HG03025 (cell line): ENCODE measurements around the gene NSMCE1.

Source experiments
- ATAC-seq: cut with Tn5 transposase; IDR thresholded peaks from one replicate; pipeline ENCODE4 v1.9.1; 2021; ENCODE audit warnings: mild to moderate bottlenecking, moderate library complexity; ENCODE audit not compliant: unreplicated experiment, low FRiP score

NSMCE1 gene

GRCh38 chr16:27268376-27269299 is at the start of gene NSMCE1:
Gene NSMCE1 (minus strand): TSS chr16:27268772. CDS start chr16:27257570, 11,202 bp downstream.
- peak; percentile 91 for ATAC-seq

GRCh38 chr16:27317738-27318391 is 49.3 kb upstream of the NSMCE1 start:
- ATAC-seq = no peak

- ATAC-seq = no peak
Measured at GRCh38 chr16:27317320-27317719, 48.7 kb upstream of the NSMCE1 start.

GRCh38 chr16:27316038-27316680 is 47.6 kb upstream of the NSMCE1 start:
- ATAC-seq = no peak

GRCh38 chr16:27315333-27316037 is 46.9 kb upstream of the NSMCE1 start:
- ATAC-seq = no peak

GRCh38 chr16:27314986-27315332 is 46.4 kb upstream of the NSMCE1 start:
- no peak for ATAC-seq

- no peak for ATAC-seq
Measured at GRCh38 chr16:27314161-27314723, 45.7 kb upstream of the NSMCE1 start.

- ATAC-seq = no peak
Measured at GRCh38 chr16:27313422-27314160, 45.0 kb upstream of the NSMCE1 start, which contains the start of gene IL4R. Gene IL4R (plus strand): TSS chr16:27313974. CDS start chr16:27340204, 26,230 bp downstream.

- ATAC-seq = no peak
Measured at GRCh38 chr16:27312580-27313421, 44.2 kb upstream of the NSMCE1 start.

GRCh38 chr16:27311897-27312303 is 43.3 kb upstream of the NSMCE1 start:
- no peak for ATAC-seq

- no peak for ATAC-seq
Measured at GRCh38 chr16:27311448-27311830, 42.9 kb upstream of the NSMCE1 start.

GRCh38 chr16:27310576-27311447 is 42.2 kb upstream of the NSMCE1 start:
- ATAC-seq = no peak

GRCh38 chr16:27308792-27309191 is 40.2 kb upstream of the NSMCE1 start:
- no peak for ATAC-seq

- ATAC-seq = no peak
Measured at GRCh38 chr16:27305839-27306442, 37.4 kb upstream of the NSMCE1 start.

- no peak for ATAC-seq
Measured at GRCh38 chr16:27304881-27305745, 36.5 kb upstream of the NSMCE1 start.

- ATAC-seq = no peak
Measured at GRCh38 chr16:27304102-27304501, 35.5 kb upstream of the NSMCE1 start.
